ENCODE measurements around the gene YPEL2. TPM values are rescaled to one million over a fixed set of nuclear protein-coding genes. Genes with fewer than 3 reads are reported as not detected.
"Not testable (repeated sequence)": the region's sequence is repeated elsewhere in the genome, so short reads cannot be mapped to it uniquely, and the experiment has no call there.

The YPEL2 gene, protein sequence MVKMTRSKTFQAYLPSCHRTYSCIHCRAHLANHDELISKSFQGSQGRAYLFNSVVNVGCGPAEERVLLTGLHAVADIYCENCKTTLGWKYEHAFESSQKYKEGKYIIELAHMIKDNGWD
- total RNA-seq, result 54.6 and 60.8 TPM in 2 replicates

GRCh38 chr17:59331129-59331928, at the start of gene YPEL2:
Gene YPEL2, plus strand, starts transcription at chr17:59331655. Its CDS starts 21,755 bp downstream, at chr17:59353410.
- DNase-seq (ENCODE audit: low read depth in 2 of 2), result peak; percentile 89 to 98

DNA sequence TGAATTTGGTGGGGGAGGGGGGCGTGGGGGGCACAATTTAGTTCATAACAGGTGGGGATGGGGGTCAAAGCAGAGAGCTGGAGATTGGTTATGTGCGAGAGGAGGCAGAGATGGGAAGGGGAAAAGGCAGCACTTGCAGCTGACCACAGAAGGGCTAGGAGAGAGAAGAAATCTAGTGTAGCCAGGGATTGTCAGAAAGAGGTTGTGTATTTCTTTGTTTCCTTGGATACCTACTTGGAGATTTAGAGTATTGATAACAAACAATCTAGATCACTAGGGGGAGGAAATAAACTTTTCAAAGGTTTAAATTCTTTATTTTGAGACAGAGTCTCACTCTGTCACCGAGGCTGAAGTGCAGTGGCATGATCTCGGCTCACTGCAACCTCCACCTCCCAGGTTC, 47.1 kb upstream of the YPEL2 start:
- peak in 1 of 2 donors; percentile 12 for DNase-seq (ENCODE audit: low read depth in 2 of 2)

- peak in 1 of 2 donors; percentile 89 for DNase-seq (ENCODE audit: low read depth in 2 of 2)
These were observed 44.0 kb upstream of the YPEL2 start for GRCh38 chr17:59287452-59287851.

DNA sequence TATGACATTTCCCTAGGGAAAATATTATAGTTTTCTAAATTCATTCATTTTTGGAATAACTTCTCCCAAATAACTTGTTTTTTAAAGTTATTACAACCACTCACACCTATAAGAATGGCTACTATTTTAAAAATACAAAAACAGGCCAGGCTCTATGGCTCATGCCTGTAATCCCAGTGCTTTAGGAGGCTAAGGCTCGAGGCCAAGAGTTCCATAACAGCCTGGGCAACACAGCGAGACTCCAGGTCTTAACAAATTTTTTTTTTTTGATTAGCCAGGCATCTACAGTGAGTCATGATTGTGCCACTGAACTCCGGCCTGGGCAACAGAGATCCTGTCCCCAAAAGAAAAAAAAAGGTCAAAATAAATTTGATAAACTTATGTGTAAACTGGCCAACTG, 43.6 kb upstream of the YPEL2 start:
- peak in 1 of 2 donors; percentile 58 for DNase-seq (ENCODE audit: low read depth in 2 of 2)

DNA sequence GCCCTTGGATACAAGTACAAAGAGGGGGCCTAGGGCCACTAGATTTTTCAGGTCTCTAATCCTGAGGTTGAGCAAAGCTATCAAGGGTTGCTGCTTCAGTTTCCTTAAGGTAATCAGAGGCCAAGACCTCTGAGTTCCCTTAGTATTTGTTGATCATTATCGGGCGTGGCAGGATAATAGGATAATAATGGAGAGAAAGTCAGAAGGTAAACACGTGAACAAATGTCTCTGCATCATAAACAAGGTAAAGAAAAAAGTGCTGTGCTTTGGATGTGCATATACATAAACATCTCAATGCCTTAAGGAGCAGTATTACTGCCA, 41.5 kb upstream of the YPEL2 start:
- DNase-seq (ENCODE audit: low read depth in 2 of 2), result no peak

- DNase-seq (ENCODE audit: low read depth in 2 of 2), result not testable (repeated sequence)
These were observed 41.0 kb upstream of the YPEL2 start for GRCh38 chr17:59290302-59290998.

- peak in 1 of 2 donors; percentile 50 for DNase-seq (ENCODE audit: low read depth in 2 of 2)
These were observed 39.3 kb upstream of the YPEL2 start for GRCh38 chr17:59292174-59292523.

DNA sequence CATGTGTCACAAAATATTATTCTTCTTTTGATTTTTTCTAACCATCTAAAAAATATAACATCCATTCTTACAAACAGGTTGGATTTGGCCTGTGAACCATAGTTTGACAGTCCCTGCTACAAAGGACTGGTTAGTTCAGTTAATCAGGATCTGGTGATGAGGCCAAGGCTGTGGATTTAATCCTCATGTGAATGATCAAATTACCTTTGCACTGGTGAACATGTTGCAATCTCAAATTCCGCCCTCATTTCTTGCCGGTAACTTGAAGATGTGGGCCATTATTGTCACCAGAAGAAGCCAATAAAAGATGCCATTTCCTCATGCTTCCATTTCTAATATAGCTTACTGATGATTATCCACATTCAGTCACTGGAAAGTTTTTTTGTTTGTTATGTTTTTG, 35.3 kb upstream of the YPEL2 start:
- DNase-seq (ENCODE audit: low read depth in 2 of 2), result no peak

GRCh38 chr17:59298521-59298920, 32.9 kb upstream of the YPEL2 start:
- DNase-seq (ENCODE audit: low read depth in 2 of 2), result no peak

DNA sequence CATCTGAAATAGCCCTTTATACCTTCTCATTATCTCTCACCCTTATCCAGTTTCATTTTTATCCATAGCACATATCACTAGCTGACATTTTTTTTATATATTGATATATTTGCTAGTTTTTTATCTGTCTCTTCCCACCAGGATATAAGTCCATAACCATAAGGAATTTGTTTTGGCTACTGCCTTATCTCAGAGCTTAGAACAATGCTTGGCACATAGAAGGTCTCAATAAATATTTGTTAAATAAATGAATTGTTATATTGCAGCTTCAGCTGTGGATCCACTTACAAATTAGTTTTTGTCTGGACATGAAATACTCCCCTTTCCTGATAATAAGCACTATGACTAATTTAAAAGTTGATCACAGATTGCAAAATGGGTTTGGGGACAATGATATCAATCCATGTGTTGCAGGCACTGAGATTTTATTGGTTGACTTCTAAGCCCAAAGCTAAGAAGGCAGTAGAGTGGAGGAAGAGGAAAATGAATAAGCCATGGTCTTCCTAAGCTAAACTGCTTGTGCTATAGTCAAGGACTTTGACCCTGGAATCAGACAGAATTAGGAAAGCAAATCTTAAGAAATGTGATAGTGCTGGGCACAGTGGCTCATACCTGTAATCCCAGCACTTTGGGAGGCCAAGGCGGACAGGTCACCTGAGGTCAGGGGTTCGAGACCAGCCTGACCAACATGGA, 31.9 kb upstream of the YPEL2 start:
- DNase-seq (ENCODE audit: low read depth in 2 of 2), result peak in 1 of 2 donors; percentile 11

- DNase-seq (ENCODE audit: low read depth in 2 of 2), result no peak
These were observed 30.5 kb upstream of the YPEL2 start for GRCh38 chr17:59300941-59301340.

DNA sequence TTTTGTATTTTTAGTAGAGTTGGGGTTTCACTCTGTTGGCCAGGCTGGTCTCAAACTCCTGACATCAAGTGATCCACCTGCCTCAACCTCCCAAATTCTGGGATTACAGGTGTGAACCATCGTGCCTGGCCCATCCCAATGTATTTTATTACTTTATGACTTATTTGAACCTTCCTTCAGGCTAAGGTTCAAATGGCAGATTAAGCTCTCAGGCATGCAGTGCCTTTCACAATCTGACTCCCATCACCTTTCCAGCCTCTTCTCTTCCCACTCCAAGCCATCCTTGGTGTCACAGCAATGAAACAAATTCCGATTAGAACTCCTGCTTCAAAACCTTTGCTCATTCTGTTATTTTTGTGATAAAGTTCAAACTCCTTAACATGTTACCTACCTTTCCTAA, 26.6 kb upstream of the YPEL2 start:
- no peak for DNase-seq (ENCODE audit: low read depth in 2 of 2)

DNA sequence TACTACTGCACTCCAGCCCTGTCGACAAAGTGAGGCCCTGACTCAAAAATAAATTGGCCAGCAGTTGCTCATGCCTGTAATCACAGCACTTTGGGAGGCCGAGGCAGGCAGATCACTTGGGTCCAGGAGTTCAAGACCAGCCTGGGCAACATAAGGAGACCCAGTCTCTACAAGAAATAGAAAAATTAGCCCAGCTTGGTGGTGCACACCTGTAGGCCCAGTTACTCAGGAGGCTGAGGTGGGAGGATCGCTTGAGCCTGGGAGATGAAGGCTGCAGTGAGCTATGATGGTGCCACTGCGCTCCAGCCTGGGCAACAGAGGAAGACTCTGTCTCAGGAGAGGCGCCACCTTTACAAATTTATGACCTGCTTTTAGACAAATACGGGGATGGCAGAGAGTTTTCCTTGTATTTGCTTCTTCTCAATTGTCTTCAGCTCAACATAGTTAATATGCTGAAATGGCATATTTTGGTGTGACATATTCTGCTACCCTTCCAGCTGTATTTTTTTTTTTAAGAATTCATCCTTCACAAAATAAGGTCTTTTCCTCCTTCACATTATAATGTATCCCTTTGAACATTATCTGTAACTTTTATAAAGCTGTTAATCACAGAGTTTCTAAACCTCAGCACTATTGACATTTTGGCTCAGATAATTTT, 21.1 kb upstream of the YPEL2 start:
- no peak for DNase-seq (ENCODE audit: low read depth in 2 of 2)

GRCh38 chr17:59311051-59311468, 20.4 kb upstream of the YPEL2 start:
- peak; percentile 60 to 75 for DNase-seq (ENCODE audit: low read depth in 2 of 2)

GRCh38 chr17:59311521-59311920, 19.9 kb upstream of the YPEL2 start:
- not testable (repeated sequence) for DNase-seq (ENCODE audit: low read depth in 2 of 2)

DNA sequence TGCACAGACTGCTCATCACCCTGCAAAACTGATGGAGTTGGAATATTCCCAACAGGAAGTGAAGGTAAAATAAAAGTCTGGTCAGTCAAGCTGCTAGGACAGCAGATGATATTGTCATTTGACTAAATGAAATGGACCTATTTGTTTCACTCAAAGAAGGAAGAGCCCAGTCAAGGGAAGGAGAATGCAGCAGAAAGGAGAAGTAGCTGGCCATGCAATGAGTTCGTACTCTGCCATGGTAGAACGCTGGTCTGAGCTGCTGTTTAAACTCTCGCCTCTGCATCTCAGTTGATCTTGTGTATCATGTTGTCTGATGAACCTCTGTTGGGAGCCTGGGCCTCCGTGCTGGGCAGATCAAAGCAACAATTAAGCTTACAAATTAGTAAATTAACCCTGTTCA, 15.6 kb upstream of the YPEL2 start:
- DNase-seq (ENCODE audit: low read depth in 2 of 2), result no peak

DNA sequence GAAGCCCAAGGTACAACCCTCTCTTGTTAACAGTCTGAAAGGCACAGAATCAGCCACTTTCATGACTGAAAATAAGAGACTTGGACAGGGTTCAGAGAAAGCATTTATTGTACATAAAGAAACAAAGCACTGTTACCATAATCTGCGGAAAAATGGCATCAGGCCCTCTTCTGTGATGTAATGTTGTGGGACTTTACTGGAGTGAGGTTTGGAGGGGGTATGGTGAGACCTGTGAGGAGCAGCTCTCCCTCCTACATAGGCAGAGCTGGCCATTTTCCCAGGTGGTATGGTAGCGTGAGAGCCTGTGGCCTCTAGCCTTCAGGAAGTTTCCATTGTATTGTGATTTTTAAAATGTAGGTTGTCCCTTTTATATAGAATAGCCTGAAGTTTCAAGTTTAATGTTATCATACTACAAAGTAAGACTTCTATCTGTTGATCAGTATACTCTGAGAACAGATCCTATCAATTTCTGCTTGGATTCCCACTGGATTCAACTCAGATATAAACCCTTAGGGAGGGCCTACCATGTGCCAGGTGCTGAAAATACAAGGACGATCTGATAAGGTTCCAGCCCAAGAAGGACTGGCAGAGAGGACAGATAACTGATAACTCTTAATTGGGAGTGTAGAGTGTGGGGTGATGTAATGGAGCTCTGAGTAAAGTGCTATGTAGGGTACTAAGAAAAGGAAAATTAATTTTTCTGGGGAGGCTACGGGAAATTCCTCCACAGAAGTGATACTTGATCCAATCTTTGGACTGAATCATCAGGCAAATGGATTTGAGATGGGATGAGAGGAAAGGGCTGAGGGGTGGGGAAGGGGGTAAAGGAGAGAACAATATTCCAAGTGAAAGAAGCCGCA, 4.1 kb upstream of the YPEL2 start:
- peak; percentile 43 to 88 for DNase-seq (ENCODE audit: low read depth in 2 of 2)

- peak in 1 of 2 donors; percentile 69 for DNase-seq (ENCODE audit: low read depth in 2 of 2)
These were observed 3.5 kb upstream of the YPEL2 start for GRCh38 chr17:59327981-59328290.

DNA sequence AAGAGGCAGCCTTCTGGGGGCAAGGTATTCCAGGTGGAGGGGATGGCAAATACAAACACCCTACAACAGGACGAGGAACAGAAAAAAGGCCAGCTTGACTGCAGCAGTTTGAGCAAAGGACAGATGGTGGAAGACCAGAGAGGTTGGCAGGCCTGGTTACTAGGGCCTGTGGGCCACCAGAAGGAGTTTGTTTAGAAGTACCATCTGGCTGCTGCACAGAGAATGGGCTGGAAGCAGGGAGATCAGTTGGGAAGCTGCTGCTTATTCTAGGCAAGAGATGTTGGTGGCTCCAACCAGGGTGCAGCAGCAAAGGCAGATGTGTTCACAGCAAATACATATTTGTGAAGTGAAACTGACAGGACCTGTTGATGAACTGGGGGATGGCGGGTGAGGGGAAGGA, 2.9 kb upstream of the YPEL2 start:
- no peak for DNase-seq (ENCODE audit: low read depth in 2 of 2)

- DNase-seq (ENCODE audit: low read depth in 2 of 2), result peak; percentile 90 to 95
These were observed 2.0 kb upstream of the YPEL2 start for GRCh38 chr17:59329176-59330052.

Data from dermis microvascular lymphatic vessel endothelial cell (primary cell).